Posterior vena cava (tissue), 2 donors: ENCODE results near the gene CECR2. TPM values are rescaled to one million over a fixed set of nuclear protein-coding genes. Genes with fewer than 3 reads are reported as not detected.

ENCODE experiments used
- DNase-seq: peaks from one replicate; pipeline ENCODE4 v3.0.0-alpha.2; 2020; ENCODE audit warnings: low spot score
- intact Hi-C, 2 donors: fragments of 100-400 bp; cut with DNase I; formaldehyde crosslinking; loops; one replicate each; pipeline versions ENCODE4 v1.14.1 to v1.14.2; 2022 to 2023
- long read RNA-seq, 2 donors: library from polyadenylated mRNA; unstranded; transcript quantifications; one replicate each; pipeline ENCODE4 v2.0.0, GENCODE V29; 2020 to 2021
- total RNA-seq, 2 donors: library from RNA; stranded (reverse); fragmentation: NEBNext Ultra II Directional; extraction: Animal tissue kit (Norgen Biotek cat#: 25700); gene quantifications; one replicate each; pipeline ENCODE4 v1.2.1, GENCODE V29; 2021
- donor health status: DM: yes; HTN: yes; CAD: no.
- donor health status: DM: yes; HTN: yes; CAD: no.

The CECR2 gene
- total RNA-seq, result under 1 TPM; 0.24 to 0.56 TPM
- long read RNA-seq, donor 1, result 0 reads
- long read RNA-seq, donor 2, partial matches to known transcripts, result 0 of 1 reads
- long read RNA-seq, donor 2, other reads (novel, unspliced or antisense), result 1 of 1 reads

DNA sequence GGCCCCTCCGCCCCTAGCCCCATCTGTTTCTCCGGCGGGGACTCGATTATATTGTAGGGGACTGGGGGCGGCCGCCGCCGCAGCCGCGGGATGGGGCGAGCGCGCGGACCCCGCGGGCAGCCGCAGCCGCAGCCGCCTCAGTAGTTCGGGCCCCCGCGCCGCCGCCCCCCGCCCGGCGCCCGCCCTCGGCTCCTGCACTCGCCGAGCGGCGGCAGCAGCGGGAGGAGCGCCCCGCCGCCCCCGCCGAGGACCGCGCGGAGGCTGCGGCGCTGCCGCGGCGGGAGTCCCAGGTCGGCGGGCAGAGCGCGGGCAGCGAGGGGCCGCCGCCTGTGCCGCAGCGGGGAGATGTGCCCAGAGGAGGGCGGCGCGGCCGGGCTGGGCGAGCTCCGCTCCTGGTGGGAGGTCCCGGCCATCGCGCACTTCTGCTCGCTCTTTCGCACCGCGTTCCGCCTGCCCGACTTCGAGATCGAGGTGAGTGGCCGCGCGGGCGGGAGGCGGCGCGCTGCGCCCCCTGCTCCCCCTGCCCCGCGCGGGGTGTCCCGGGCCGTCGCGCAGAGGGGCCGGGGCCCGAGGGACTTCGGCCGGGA lies at the start of gene CECR2:
Gene CECR2 (plus strand): TSS at position 22 of the 587 bp plus-strand sequence. CDS start 324 bp downstream, at position 346.
- intact Hi-C loops, result no loop called here
- no peak for DNase-seq

DNA sequence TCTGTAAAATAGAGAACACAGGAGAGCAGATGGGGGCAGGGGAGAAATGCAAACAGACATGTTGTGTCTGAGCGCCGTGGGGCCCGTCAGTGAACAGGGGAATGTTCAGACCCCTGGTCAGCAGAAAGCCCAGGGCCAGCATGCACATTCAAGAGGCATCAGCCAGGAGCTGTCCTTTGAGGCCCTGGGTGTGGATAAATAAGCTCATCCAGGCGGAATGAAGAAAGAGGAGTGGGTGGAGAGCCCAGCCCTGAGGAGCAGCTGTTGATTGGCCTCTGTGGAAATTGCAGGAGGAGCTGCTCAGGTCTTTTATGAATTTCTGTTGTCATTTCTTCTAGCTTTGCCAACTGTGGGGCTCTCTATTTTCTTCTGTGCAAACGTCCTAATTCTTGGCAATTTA lies 49.7 kb upstream of the CECR2 start:
- peak; percentile 38 for DNase-seq
- intact Hi-C loops, result no loop called here

DNA sequence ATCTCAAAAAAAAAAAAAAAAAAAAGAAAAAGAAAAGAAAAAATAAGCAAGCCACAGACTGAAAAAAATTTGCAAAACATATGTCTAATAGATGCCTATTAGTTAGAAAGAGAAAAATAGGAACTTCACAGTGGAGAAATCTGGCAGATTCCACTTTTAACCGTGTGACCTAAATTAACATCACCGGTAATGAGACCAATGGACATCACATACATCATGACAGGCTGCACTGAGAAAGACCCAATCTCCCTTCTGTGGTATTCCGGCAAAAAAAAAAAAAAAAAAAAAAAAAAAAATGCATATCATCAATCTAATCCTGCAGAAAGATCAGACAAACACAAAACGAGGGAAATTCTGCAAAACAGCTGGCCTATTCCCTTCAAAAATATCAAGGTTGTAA lies 46.7 kb upstream of the CECR2 start:
- intact Hi-C loops, result no loop called here

DNA sequence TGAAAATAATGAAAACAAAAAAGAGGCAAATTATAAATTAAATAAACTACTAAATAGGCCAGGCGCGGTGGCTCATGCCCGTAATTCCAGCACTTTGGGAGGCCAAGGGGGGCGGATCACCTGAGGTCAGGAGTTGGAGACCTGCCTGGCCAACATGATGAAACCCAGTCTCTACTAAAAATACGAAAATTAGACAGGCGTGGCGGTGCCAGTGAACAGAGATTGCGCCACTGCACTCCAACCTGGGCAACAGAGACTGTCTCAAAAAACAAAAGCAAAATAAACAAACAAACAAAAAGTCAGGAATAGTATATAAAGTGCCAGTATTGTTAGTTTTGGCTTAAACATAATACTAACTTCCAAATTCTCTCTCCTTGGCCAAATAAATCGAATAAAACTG lies 37.6 kb upstream of the CECR2 start:
- intact Hi-C loops, result no loop called here

More for the DNA sequence above, 46.7 kb upstream of the CECR2 start:
- no peak for DNase-seq

DNA sequence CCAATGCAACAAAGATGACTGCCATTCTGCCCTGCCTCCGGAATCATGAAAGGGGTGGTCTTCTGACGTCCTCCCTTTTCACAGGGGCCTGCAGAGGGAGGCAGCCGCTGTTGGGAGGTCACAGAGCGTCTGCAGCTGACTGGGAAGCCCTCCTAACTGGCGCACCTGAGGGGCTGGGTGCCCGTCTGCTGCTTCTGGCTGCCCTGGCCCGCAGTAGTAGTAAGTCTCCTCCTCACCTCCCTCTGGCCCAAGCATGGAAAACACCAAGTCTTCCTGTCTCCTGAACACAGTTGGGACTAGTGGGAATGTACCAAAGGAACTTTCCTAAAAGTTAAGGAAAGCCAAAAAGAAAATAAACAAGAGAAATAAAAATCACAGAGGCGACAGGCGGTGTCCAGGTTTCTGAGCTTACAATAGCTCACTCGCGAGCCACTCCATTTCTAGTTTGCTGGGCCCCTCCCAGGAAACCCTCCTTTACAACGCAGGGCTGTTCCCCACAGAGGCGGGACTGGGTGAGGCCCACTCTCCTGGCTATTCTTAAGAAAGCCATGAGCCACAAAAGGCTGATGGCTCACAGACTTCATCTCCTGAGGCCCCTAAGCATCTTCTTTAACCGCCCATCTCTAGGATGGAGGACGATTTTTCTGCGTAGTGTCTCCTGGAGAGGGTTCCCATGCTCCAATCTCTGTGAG lies 37.0 kb upstream of the CECR2 start:
- intact Hi-C loops, result no loop called here
- DNase-seq, result no peak

More for the DNA sequence above, 37.6 kb upstream of the CECR2 start:
- DNase-seq, result no peak

DNA sequence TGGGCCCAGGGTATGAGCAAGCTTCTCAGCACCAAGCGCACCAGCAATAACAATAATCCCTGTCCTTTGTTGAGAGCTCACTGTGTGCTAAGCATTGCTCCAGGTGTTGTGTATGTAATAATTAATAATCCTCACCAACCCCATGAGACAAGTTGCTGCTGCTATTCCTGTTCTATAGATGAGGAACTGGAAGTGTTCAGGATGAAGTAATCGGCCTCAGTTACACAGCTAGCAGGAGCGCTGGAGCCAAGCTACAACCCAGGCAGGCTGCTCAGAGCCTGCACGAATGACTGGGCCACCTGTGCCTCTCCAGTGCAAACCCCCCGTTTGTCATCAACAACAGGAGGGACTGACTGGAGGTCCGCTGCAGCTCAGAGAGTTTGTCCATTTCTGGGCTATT lies 35.2 kb upstream of the CECR2 start:
- DNase-seq, result peak; percentile 44
- intact Hi-C loops, result no loop called here

DNA sequence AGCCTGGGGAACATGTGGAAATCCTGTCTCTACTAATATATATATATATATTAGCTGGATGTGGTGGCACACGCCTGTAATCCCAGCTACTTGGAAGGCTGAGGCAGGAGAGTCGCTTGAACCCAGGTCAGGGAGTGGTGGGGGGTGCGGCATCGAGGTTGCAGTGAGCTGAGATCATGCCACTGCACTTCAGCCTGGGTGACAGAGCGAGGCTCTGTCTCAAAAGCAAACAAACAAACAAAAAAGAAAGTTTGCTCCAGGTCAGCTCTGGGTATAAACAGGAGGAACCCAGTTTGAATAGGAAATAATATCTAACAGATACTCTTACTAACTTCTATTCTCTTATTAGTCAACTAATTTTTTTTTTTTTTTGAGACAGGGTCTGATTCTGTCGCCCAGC lies 34.3 kb upstream of the CECR2 start:
- intact Hi-C loops, result no loop called here
- DNase-seq, result no peak

DNA sequence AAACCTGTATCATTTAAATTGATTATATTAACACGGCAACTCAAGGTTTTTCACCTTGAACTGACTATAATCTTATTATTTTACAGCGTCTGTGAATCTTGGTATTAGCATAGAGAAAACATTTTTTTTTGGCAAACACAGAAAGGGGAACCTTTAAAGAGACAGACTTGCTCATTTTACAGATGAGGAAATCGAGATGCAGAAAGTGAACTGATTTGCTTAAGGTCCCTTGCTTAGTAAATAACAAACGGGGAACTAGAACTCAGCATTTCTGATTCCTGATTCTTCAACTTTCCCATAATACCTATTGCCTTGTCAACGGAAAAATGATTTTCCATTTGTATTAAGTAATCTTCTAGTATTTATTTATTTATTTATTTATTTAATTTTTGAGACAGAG lies 33.2 kb upstream of the CECR2 start:
- DNase-seq, result no peak
- intact Hi-C loops, result no loop called here

DNA sequence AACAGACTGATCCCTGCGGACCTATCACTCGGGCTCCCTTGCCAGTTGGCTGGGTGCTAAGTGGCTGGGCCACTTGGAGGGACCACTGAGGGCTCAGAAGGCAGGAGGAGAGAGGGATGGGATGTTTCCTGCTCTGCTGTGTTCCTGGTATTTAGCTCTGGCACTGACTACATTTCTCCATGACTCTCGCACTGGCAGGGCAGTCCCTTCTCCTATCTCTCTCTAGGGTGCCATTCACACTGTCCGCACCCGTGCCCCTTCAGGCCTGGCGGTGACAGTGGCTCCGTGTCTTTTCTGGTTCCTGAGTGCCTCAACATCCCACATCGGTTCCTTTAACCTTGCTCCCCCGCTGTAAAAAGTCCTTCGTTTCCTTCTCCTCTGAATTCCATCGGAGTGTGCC lies 31.6 kb upstream of the CECR2 start:
- intact Hi-C loops, result no loop called here
- no peak for DNase-seq

DNA sequence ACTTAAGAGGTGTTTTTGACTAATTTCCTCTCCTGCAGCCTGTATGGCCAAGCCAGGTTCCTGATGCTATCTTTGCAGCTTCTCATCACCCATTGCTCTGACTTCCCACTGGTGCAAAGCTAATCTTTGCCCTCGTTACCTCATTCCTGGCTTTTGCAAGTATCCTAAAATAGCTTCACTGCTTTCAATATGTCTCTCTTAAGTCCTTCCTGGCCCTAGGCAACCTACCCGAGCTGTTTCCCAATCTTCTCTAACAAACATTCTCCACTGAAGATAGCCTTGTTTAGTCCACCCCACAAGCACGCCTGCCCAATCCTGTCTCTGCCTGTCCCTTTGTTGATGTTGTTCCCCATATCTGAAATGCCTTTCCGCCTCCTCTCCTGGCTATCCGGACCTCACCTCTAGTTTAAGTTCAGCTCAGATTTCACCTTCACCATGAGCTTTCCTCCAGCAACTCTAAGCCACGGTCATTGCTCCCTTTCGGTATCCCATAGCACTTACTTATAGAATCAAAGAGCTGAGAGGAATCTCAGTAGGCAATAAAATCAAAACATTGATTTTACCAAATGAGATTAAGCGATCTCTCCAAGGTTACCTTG lies 30.1 kb upstream of the CECR2 start:
- no peak for DNase-seq
- intact Hi-C loops, result no loop called here

DNA sequence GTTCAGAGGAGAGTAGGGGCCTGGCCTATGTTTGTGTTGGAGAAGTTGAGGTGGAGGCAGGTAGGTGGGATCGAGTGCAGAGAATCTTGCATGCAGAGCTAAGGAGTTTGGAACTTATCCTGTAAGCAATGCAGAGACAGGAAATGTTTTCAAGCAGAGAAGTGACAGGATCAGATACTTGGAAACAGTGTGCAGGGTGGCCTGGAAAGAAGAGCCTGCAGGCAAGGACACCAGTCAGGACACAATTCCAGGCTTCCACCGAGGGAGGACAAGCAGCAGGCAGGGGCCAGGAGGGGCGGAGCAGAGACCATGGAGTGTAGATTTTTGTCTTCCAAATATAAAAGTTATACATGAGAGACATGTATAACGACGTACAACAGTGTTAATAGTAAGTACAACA lies 26.9 kb upstream of the CECR2 start:
- DNase-seq, result no peak
- intact Hi-C loops, result no loop called here

DNA sequence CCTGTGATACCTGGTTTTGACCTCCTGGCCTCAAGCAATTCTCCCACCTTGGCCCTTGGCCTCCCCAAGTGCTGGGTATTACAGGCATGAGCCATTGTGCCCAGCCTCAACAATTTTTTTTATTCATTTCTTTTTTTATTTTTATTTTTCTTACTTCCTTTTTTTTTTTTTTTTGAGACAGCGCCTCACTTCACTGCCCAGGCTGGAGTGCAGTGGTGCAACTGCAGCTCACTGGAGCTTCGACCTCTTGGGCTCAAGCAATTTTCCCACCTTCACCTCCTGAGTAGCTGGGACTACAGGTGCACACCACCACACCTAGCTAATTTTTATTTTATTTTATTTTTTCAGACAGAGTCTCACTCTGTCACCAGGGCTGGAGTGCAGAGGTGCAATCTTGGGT lies 25.5 kb upstream of the CECR2 start:
- DNase-seq, result no peak
- intact Hi-C loops, result no loop called here

DNA sequence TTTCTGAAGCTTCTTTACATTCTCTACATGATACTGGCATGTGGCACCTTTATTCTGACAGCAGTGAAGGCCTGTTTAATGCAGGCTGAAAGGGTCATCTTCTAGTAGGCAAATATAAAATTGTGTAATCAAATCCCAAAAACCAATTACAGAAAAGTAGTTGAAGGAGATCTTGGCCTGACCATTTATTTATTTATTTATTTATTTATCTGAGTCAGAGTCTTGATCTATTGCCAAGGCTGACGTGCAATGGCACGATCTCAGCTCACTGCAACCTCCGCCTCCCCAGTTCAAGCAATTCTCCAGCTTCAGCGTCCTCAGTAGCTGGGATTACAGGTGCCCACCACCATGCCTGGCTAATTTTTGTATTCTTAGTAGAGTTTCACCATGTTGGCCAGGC lies 22.7 kb upstream of the CECR2 start:
- intact Hi-C loops, result no loop called here

DNA sequence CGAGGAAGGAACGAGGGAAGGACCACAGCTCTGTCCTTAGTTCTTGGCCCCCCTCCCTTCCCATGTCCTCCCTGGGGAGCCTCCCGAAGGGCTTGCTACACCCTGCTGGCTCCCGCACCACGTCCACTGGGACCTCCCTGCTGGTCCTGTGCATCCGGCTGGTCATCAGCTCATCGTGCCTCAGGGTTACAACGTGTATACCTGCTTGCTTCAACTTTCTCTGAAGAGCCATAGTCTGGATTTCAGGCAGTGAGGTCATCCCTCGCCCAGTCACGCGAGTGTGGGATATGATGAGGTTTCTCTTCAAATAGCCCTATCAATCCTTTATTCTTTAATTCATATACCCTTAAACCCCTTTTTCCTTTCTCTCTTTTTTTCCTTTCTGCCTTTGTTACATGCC lies 21.5 kb upstream of the CECR2 start:
- intact Hi-C loops, result no loop called here

More for the DNA sequence above, 22.7 kb upstream of the CECR2 start:
- DNase-seq, result no peak

DNA sequence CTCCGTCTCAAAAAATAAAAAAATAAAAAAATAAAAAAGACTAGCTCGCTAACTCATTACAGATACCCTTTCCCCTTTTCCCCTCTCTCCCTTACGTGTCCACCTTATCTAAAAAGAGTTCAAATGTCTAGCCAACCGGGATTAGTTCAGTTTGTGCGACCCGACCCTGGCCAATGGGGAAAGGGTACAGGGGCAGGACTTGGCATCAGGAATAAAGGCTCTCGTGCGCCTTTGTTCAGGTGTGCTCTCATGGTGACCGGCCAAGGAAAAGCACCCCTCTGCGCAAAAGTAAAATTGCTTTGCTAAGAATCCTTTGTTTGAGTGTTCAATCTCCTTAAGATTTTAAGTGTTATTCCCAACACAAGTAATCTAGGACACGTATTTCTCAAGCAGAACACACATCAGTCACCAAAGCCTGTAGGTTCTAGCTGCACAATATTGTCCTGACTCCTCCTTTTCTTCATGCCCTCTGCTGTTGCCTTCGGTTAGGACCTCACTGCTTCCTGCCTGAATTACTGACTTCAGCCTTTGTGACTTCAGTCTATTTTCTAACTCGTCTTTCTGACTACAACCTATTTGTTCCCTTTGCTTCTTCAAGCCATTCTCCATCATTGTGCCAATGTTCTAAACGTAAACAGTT lies 20.7 kb upstream of the CECR2 start:
- intact Hi-C loops, result no loop called here
- no peak for DNase-seq

More for the DNA sequence above, 21.5 kb upstream of the CECR2 start:
- no peak for DNase-seq

DNA sequence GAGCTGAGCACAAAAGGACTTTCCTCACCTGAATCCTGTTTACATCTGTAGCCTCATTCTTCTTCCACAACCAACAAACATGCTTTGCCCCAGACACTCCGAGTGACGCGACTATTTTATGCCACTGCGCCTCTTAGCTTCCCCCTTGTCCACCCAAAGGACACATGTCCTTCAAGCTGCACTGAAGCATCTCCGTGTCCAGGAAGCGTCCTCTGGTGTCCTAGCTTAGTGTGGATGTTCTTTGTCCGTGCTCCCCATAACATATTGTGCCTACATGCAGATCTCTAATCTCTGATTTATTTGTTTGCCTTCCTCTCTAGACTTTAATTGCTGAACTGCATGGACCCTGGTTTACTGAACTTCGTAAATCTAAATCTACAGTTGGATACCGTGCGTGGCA lies 20.1 kb upstream of the CECR2 start:
- DNase-seq, result no peak
- intact Hi-C loops, result no loop called here

DNA sequence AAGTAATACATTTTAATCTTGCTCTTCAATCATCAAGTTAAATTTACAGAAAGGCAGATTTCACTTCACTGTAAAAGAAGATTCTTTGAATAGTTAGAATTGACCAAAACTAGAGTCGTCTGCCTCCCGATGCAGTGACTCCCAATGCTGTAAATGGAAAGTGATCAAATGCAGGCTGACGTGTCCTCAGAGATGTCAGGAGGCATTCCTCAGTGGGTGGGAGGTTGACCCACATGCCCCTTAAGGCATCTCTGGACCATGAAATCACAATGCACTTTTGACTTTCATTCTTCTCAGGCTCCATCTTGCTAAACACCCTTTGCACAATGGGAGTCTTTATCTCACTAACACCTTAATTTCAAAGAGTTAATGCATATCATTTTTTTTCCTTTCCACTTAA lies 19.0 kb upstream of the CECR2 start:
- no peak for DNase-seq
- intact Hi-C loops, result no loop called here

DNA sequence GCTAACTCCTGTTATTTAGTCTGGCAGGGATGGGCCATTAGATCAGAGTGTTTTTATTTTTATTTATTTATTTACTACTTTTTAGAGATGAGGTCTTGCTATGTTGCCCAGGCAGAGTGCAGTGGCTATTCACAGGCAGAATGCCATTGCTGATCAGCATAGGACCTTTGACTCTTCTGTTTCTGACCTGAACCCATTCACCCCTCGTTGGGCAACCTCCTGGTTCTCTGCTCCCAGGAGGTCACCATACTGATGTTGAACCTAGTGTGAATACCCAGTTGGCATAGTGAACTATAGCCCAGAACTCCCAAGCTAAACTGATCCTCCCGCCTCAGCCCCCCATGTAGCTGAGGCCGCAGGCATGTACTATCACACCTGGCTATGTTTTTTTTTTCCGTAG lies 16.5 kb upstream of the CECR2 start:
- DNase-seq, result no peak

DNA sequence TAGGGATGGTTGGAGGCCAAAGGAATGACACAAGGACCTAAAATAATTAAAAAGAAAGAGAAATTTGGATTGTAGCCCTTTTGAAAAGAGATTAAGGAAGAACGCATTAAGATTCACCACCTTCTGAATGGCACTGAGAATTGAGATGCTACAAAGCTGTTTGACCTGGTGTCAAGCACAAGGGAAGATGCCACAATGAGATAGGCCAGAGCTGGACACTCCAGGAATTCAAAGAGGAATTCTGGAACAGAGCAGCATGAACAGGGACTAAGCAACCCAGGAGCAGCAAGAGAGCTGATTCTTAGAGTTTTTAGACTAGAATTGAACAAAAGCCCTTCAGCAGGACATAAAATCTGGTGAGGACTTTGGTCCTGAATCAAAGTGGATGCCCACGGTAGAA lies 11.6 kb upstream of the CECR2 start:
- no peak for DNase-seq
- intact Hi-C loops, result no loop called here

More for the DNA sequence above, 16.5 kb upstream of the CECR2 start:
- intact Hi-C loops, result no loop called here

DNA sequence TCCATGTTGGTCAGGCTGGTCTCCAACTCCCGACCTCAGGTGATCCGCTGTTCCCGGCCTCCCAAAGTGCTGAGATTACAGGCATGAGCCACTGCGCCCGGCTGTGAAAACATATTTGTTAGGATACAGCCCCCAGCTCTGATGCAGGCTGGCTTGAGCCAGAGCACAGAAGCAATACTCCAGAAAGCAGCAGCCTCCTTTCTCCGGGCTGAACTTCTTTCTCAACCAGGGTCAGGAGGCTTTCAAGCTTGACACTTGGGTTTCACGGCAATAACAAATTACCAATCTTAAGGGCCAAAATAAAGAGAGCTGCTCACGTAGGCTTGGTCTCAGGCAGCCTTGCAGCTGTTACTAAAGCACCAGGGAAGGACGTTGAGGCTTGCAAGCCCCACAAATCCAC lies 10.8 kb upstream of the CECR2 start:
- DNase-seq, result no peak
- intact Hi-C loops, result no loop called here
